ENCODE measurements around the gene HYOU1.

HYOU1 gene

GRCh38 chr11:119085437-119085847 is 28.4 kb upstream of the HYOU1 start:
- no peak for DNase-seq (ENCODE audit: low spot score)
- H3K4me2 ChIP-seq (ENCODE audit: insufficient read depth, low read length, poor library complexity, severe bottlenecking): peak overlapping the region; percentile 90

GRCh38 chr11:119084663-119085436 is 27.8 kb upstream of the HYOU1 start, which contains the start of gene HMBS:
Gene HMBS (plus strand): TSS chr11:119084881. CDS start chr11:119085034, 153 bp downstream.
- no peak within 1 kb of the TSS for H2BK15ac ChIP-seq (ENCODE audit: low read length)
- peak within 1 kb of the TSS; percentile 97 for H2BK5ac ChIP-seq (ENCODE audit: low read length)
- peak within 1 kb of the TSS; percentile 90 for H3K4me2 ChIP-seq (ENCODE audit: insufficient read depth, low read length, poor library complexity, severe bottlenecking)
- no peak within 1 kb of the TSS for H2BK12ac ChIP-seq (ENCODE audit: low read length)
- peaks cover 17 to 44% of the 10 kb centered on the region in 2 donors for H3K36me3 ChIP-seq (replicated peaks in 1 of 2; ENCODE audit: control insufficient read depth in 2 of 2, insufficient read depth in 2 of 2, low read length in 2 of 2)
- WGBS, 2 donors (ENCODE audit: extremely low coverage in 2 of 2, insufficient read length in 2 of 2, insufficient replicate concordance in 1 of 2): no CpG with 5 or more reads among the region's 45 CpGs
- DNase-seq (ENCODE audit: low spot score): peak; percentile 92
- H3K4me3 ChIP-seq (ENCODE audit: low read length in 2 of 2): peak within 1 kb of the TSS; percentile 74 to 91
- H3K27ac ChIP-seq (replicated peaks; ENCODE audit: low read length): peak within 1 kb of the TSS; percentile 83
- no peak within 1 kb of the TSS for H4K91ac ChIP-seq (ENCODE audit: low read depth, low read length, poor library complexity)
- no peaks in the 10 kb centered on the region for H3K27me3 ChIP-seq (ENCODE audit: control insufficient read depth in 3 of 3, insufficient read depth in 3 of 3, low read depth in 1 of 3, low read length in 3 of 3)
- H4K8ac ChIP-seq (ENCODE audit: low read depth, low read length): peak within 1 kb of the TSS; percentile 10
- peak within 1 kb of the TSS; percentile 100 for H3K18ac ChIP-seq (ENCODE audit: low read length)
- peaks cover 7% of the 10 kb centered on the region for H3K79me1 ChIP-seq (ENCODE audit: low read depth, low read length)
- H3K4me1 ChIP-seq (ENCODE audit: control insufficient read depth in 2 of 2, insufficient read depth in 1 of 2, low read depth in 1 of 2, low read length in 2 of 2): peaks cover 6% of the 10 kb centered on the region in 2 donors
- H2AK5ac ChIP-seq (ENCODE audit: low read depth, low read length): no peak within 1 kb of the TSS
- H3K23ac ChIP-seq (ENCODE audit: low read depth, low read length, poor library complexity): peak within 1 kb of the TSS; percentile 23
- H3K4ac ChIP-seq (ENCODE audit: low read length): no peak within 1 kb of the TSS
- H2AFZ ChIP-seq (ENCODE audit: low read length): peak within 1 kb of the TSS; percentile 94
- H3K9me3 ChIP-seq (replicated peaks in 1 of 2; ENCODE audit: control insufficient read depth in 2 of 2, insufficient read depth in 1 of 2, low read depth in 1 of 2, low read length in 2 of 2): no peaks in the 10 kb centered on the region
- H2BK120ac ChIP-seq (ENCODE audit: low read depth, low read length): no peak within 1 kb of the TSS
- peak within 1 kb of the TSS; percentile 31 for H3K14ac ChIP-seq (ENCODE audit: low read length)
- peak within 1 kb of the TSS; percentile 91 for H3K9ac ChIP-seq (ENCODE audit: low read depth, low read length, poor library complexity)

More at GRCh38 chr11:119085437-119085847, 28.4 kb upstream of the HYOU1 start:
- Histone ChIP-seq H2AFZ (ENCODE audit: low read length) (peak overlapping the region; percentile 94), H3K4me3 (ENCODE audit: low read length in 2 of 2) (peak overlapping the region; percentile 74 to 88), H2BK120ac (ENCODE audit: low read depth, low read length) (no peak overlapping the region), H3K4me1 (ENCODE audit: control insufficient read depth in 2 of 2, insufficient read depth in 1 of 2, low read depth in 1 of 2, low read length in 2 of 2) (peaks cover 6% of the 10 kb centered on the region in 2 donors), H3K23ac (ENCODE audit: low read depth, low read length, poor library complexity) (peak overlapping the region; percentile 23), H2BK12ac (ENCODE audit: low read length) (no peak overlapping the region), H3K27ac (replicated peaks; ENCODE audit: low read length) (peak overlapping the region; percentile 61), H3K9ac (ENCODE audit: low read depth, low read length, poor library complexity) (peak overlapping the region; percentile 89), H3K4ac (ENCODE audit: low read length) (no peak overlapping the region), H2BK15ac (ENCODE audit: low read length) (no peak overlapping the region), H3K36me3 (replicated peaks in 1 of 2; ENCODE audit: control insufficient read depth in 2 of 2, insufficient read depth in 2 of 2, low read length in 2 of 2) (peaks cover 17 to 39% of the 10 kb centered on the region in 2 donors), H4K91ac (ENCODE audit: low read depth, low read length, poor library complexity) (no peak overlapping the region), H2AK5ac (ENCODE audit: low read depth, low read length) (no peak overlapping the region), H3K18ac (ENCODE audit: low read length) (peak overlapping the region; percentile 74), H4K8ac (ENCODE audit: low read depth, low read length) (no peak overlapping the region), H3K14ac (ENCODE audit: low read length) (peak overlapping the region; percentile 31), H3K27me3 (ENCODE audit: control insufficient read depth in 3 of 3, insufficient read depth in 3 of 3, low read depth in 1 of 3, low read length in 3 of 3) (no peaks in the 10 kb centered on the region), H3K79me1 (ENCODE audit: low read depth, low read length) (peaks cover 7% of the 10 kb centered on the region), H3K9me3 (replicated peaks in 1 of 2; ENCODE audit: control insufficient read depth in 2 of 2, insufficient read depth in 1 of 2, low read depth in 1 of 2, low read length in 2 of 2) (no peaks in the 10 kb centered on the region), H2BK5ac (ENCODE audit: low read length) (peak overlapping the region; percentile 97)
- no CpG with 5 or more reads among the region's 13 CpGs for WGBS, 2 donors (ENCODE audit: extremely low coverage in 2 of 2, insufficient read length in 2 of 2, insufficient replicate concordance in 1 of 2)

- Histone ChIP-seq H3K4ac (ENCODE audit: low read length) (no peak overlapping the region), H2BK12ac (ENCODE audit: low read length) (no peak overlapping the region), H2AK5ac (ENCODE audit: low read depth, low read length) (no peak overlapping the region), H3K9ac (ENCODE audit: low read depth, low read length, poor library complexity) (no peak overlapping the region), H3K14ac (ENCODE audit: low read length) (no peak overlapping the region), H3K18ac (ENCODE audit: low read length) (no peak overlapping the region), H3K4me1 (ENCODE audit: control insufficient read depth in 2 of 2, insufficient read depth in 1 of 2, low read depth in 1 of 2, low read length in 2 of 2) (peaks cover 6% of the 10 kb centered on the region in 2 donors), H3K4me3 (ENCODE audit: low read length in 2 of 2) (no peak overlapping the region), H4K91ac (ENCODE audit: low read depth, low read length, poor library complexity) (no peak overlapping the region), H3K27ac (replicated peaks; ENCODE audit: low read length) (no peak overlapping the region), H4K8ac (ENCODE audit: low read depth, low read length) (no peak overlapping the region), H3K36me3 (replicated peaks in 1 of 2; ENCODE audit: control insufficient read depth in 2 of 2, insufficient read depth in 2 of 2, low read length in 2 of 2) (peaks cover 31 to 56% of the 10 kb centered on the region in 2 donors), H2BK120ac (ENCODE audit: low read depth, low read length) (no peak overlapping the region), H3K79me1 (ENCODE audit: low read depth, low read length) (peaks cover 7% of the 10 kb centered on the region), H3K23ac (ENCODE audit: low read depth, low read length, poor library complexity) (no peak overlapping the region), H3K4me2 (ENCODE audit: insufficient read depth, low read length, poor library complexity, severe bottlenecking) (no peak overlapping the region), H2AFZ (ENCODE audit: low read length) (no peak overlapping the region), H2BK5ac (ENCODE audit: low read length) (no peak overlapping the region), H3K27me3 (ENCODE audit: control insufficient read depth in 3 of 3, insufficient read depth in 3 of 3, low read depth in 1 of 3, low read length in 3 of 3) (no peaks in the 10 kb centered on the region), H3K9me3 (replicated peaks in 1 of 2; ENCODE audit: control insufficient read depth in 2 of 2, insufficient read depth in 1 of 2, low read depth in 1 of 2, low read length in 2 of 2) (no peaks in the 10 kb centered on the region), H2BK15ac (ENCODE audit: low read length) (no peak overlapping the region)
- no peak for DNase-seq (ENCODE audit: low spot score)
- WGBS, 2 donors (ENCODE audit: extremely low coverage in 2 of 2, insufficient read length in 2 of 2, insufficient replicate concordance in 1 of 2): no CpG with 5 or more reads among the region's 7 CpGs
Observed at GRCh38 chr11:119081682-119082260, 24.8 kb upstream of the HYOU1 start.

Data from neuronal stem cell (in vitro differentiated cells).